Natural killer cell (primary cell): Measurements from ENCODE around the gene GRK1. TPM values are rescaled to one million over a fixed set of nuclear protein-coding genes. Genes with fewer than 3 reads are reported as not detected.
A peak's percentile ranks its signal among the peaks of the same experiment; 100 is the strongest.

ENCODE experiments used
- ATAC-seq, 3 donors: fragments of 150-1000 bp in 2 of 3; fragments of 200-7000 bp in 1 of 3; cut with Tn5 transposase; 1 replicate in 1 of 3; 2 replicates in 2 of 3; pipeline ENCODE4 v1.10.0; 2021; ENCODE audit warnings: mild to moderate bottlenecking in 2 of 3, moderate library complexity in 2 of 3
- DNase-seq, 2 donors: peaks; one replicate each; pipeline versions ENCODE4 v3.0.0 to v3.0.0-alpha.2; 2013 to 2021; ENCODE audit warnings: mixed read lengths in 1 of 2
- H3K27ac ChIP-seq: one replicate; pipeline ENCODE4 v1.5.1; 2013; ENCODE audit warnings: mild to moderate bottlenecking, low read length
- H3K27me3 ChIP-seq: one replicate; pipeline ENCODE4 v1.6.1; 2013; ENCODE audit warnings: low read length; ENCODE audit not compliant: control insufficient read depth, insufficient read depth
- H3K36me3 ChIP-seq: one replicate; pipeline ENCODE4 v1.6.1; 2013; ENCODE audit warnings: low read length; ENCODE audit not compliant: control insufficient read depth, insufficient read depth
- H3K4me1 ChIP-seq: one replicate; pipeline ENCODE4 v1.6.1; 2013; ENCODE audit warnings: low read length; ENCODE audit not compliant: control insufficient read depth, insufficient read depth
- H3K4me3 ChIP-seq: one replicate; pipeline ENCODE4 v1.5.1; 2013; ENCODE audit warnings: low read length
- H3K9me3 ChIP-seq: one replicate; pipeline ENCODE4 v1.6.1; 2013; ENCODE audit warnings: low read length; ENCODE audit not compliant: control insufficient read depth, insufficient read depth
- H3K27ac Mint-ChIP-seq, 2 donors: one replicate each; pipeline ENCODE4 v1.8.0; 2022; ENCODE audit warnings: mild to moderate bottlenecking in 2 of 2, mixed read lengths in 2 of 2, moderate library complexity in 1 of 2
- H3K27me3 Mint-ChIP-seq, 2 donors: one replicate each; pipeline ENCODE4 v1.8.0; 2022; ENCODE audit warnings: low read depth in 2 of 2, mixed read lengths in 2 of 2
- H3K36me3 Mint-ChIP-seq: one replicate; pipeline ENCODE4 v1.8.0; 2022; ENCODE audit warnings: mixed read lengths
- H3K4me1 Mint-ChIP-seq, 2 donors: one replicate each; pipeline ENCODE4 v1.8.0; 2022; ENCODE audit warnings: mixed read lengths in 2 of 2
- H3K4me3 Mint-ChIP-seq: one replicate; pipeline ENCODE4 v1.8.0; 2022; ENCODE audit warnings: mild to moderate bottlenecking, moderate library complexity, mixed read lengths
- H3K9me3 Mint-ChIP-seq, 2 donors: one replicate each; pipeline ENCODE4 v1.8.0; 2022; ENCODE audit warnings: mixed read lengths in 2 of 2
- WGBS: methylation state at CpG from one replicate; pipeline ENCODE4 v1.1.7; 2013; ENCODE audit warnings: missing lambda C conversion rate; ENCODE audit not compliant: insufficient coverage; 5-methylcytosine and 5-hydroxymethylcytosine counted together
- intact Hi-C: fragments of 100-400 bp; cut with micrococcal nuclease; formaldehyde crosslinking; loops from one replicate; pipeline ENCODE4 v1.14.2; 2022
- total RNA-seq, 4 donors: library from RNA; stranded (reverse); fragments of 120-200 nt in 1 of 4; gene quantifications; one replicate each; pipeline versions ENCODE4 v1.2.3 to v1.2.4, GENCODE V29; 2013 to 2022
- TF ChIP-seq, protein P1 (sequence below): fragments of 200-600 bp; IDR thresholded peaks from one replicate; pipeline ENCODE4 v1.8.0; 2022; ENCODE audit warnings: antibody characterized with exemption

The GRK1 gene
- total RNA-seq, 3 donors from 2014 or later (not counting 1 experiment from before 2014, with no cell fraction given), result not detected

DNA sequence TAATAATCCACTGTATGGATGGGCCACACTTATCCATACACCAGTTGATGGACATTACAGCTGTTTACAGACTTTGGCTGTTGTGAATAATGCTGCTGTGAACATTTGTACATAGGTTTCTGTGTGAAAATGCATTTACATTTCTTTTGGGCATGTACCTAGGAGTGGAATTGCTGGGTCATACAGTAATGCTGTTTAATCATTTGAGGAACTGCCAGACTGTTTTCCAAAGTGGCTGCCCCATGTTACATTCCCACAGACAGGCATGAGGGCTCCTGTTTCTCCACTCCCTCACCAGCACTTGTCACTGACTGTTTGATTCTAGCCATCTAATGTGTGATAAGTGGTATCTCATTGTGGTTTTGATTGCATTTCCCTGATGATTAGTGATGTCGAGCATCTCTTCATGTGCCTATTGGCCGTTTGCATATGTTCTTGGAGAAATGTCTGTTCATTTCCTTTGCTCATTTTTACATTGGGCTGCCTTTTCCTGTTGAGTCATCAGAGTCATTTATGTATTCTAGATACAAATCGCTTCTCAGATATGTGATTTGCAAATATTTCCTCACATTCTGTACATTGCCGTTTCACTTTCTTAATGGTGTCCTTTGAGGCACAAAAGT lies 104.8 kb downstream of the GRK1 start:
- DNase-seq (no peak), ATAC-seq (peak; percentile 18 to 69 (median 29))
- Histone ChIP-seq H3K4me3 (no peak overlapping the region), H3K9me3 (no peaks in the 10 kb centered on the region), H3K27ac (no peak overlapping the region), H3K36me3 (no peaks in the 10 kb centered on the region), H3K4me1 (no peaks in the 10 kb centered on the region), H3K27me3 (no peaks in the 10 kb centered on the region)
- intact Hi-C loops, result no loop called here
- Mint-ChIP-seq H3K36me3 (no peaks in the 10 kb centered on the region), H3K4me1 (peaks cover 0 to 8% of the 10 kb centered on the region in 2 donors), H3K27me3 (no peaks in the 10 kb centered on the region), H3K27ac (no peak overlapping the region), H3K4me3 (no peak overlapping the region), H3K9me3 (no peaks in the 10 kb centered on the region)
- TF ChIP-seq, protein P1, sequence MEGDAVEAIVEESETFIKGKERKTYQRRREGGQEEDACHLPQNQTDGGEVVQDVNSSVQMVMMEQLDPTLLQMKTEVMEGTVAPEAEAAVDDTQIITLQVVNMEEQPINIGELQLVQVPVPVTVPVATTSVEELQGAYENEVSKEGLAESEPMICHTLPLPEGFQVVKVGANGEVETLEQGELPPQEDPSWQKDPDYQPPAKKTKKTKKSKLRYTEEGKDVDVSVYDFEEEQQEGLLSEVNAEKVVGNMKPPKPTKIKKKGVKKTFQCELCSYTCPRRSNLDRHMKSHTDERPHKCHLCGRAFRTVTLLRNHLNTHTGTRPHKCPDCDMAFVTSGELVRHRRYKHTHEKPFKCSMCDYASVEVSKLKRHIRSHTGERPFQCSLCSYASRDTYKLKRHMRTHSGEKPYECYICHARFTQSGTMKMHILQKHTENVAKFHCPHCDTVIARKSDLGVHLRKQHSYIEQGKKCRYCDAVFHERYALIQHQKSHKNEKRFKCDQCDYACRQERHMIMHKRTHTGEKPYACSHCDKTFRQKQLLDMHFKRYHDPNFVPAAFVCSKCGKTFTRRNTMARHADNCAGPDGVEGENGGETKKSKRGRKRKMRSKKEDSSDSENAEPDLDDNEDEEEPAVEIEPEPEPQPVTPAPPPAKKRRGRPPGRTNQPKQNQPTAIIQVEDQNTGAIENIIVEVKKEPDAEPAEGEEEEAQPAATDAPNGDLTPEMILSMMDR, result no peak
- 18% methylated on average over 3 of the region's 4 CpGs for WGBS

DNA sequence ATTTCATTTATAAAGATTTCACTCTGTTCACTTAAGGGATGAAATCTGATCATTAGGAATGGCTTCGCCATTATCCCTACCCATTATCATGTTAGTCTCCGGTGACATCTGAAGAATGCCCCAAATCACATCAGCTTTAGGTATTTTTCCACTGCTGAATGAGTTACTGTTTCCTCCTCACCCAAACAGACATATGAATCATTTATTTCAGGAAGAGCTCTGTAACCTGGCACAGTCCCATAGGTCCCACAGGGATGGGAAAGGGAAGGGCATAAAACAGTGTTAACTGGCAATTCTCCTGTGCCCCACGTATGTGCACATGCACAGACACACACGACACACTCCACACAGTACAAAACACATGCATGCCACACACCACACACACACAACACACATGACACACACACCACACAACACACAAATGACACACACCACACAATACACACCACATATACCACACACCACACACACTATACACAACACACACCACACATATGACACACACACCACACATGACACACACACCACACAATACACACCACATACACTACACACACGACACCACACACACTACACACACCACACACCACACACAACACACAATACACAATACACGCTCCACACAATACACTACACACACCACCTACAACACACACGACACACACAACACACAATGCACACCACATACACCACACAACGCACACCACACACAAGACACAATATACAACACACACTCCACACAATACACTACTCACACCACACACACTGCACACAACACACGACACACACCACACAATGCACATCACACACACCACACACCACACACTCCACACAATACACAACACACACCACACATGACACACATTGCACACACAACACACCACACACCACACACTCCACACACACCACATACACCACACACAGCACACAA lies 107.4 kb downstream of the GRK1 start:
- Mint-ChIP-seq H3K27me3 (peaks cover 10 to 11% of the 10 kb centered on the region in 2 donors), H3K4me1 (peaks cover 0 to 8% of the 10 kb centered on the region in 2 donors), H3K9me3 (no peaks in the 10 kb centered on the region), H3K36me3 (no peaks in the 10 kb centered on the region), H3K4me3 (no peak overlapping the region), H3K27ac (no peak overlapping the region)
- H3K36me3 ChIP-seq, result no peaks in the 10 kb centered on the region
- H3K4me1 ChIP-seq, result no peaks in the 10 kb centered on the region
- 88% methylated on average over 9 of the region's 9 CpGs for WGBS
- TF ChIP-seq, protein P1, result no peak
- H3K27me3 ChIP-seq, result peaks cover 3% of the 10 kb centered on the region
- intact Hi-C loops, result no loop called here
- H3K9me3 ChIP-seq, result no peaks in the 10 kb centered on the region
- H3K4me3 ChIP-seq, result no peak overlapping the region
- DNase-seq (no peak), ATAC-seq (no peak)
- H3K27ac ChIP-seq, result no peak overlapping the region

DNA sequence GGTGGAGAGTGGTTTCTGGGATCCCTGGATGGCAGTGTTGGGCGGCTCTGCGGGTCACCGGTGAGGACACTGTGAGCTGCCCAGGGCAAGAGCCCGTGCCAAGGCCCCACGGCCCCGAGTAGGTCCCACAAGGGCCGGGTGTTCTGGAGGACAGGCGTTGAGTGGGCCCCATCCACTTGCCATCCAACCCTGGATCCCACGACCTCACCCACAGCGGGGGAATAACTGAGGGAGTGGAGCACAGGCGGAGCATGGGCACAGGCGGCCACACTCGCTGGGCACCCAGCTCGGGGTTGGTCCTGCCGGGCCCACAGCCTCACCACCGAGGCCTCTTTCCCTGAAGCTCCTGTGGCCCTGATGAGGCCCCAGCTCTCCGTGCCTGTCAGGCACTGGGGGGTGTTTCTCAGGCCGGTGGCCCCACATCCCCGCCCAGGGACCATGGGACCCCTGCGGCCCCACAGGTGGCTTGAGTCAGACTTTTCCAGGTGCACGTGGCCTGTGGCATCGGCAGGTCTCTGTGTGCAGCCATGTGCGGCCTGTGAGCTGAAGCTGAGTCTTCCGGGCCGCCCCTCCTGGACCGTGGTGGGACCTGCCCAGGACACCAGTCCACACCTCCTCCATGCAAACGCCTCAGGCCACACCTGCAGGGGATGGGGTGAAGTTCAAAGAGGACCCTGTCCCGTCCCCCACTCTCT lies 108.6 kb downstream of the GRK1 start:
- H3K9me3 ChIP-seq, result no peaks in the 10 kb centered on the region
- H3K4me1 ChIP-seq, result no peaks in the 10 kb centered on the region
- ATAC-seq (no peak), DNase-seq (no peak)
- peaks cover 3% of the 10 kb centered on the region for H3K27me3 ChIP-seq
- Mint-ChIP-seq H3K9me3 (no peaks in the 10 kb centered on the region), H3K27me3 (peaks cover 11 to 13% of the 10 kb centered on the region in 2 donors), H3K4me1 (peaks cover 0 to 8% of the 10 kb centered on the region in 2 donors), H3K4me3 (no peak overlapping the region), H3K36me3 (no peaks in the 10 kb centered on the region), H3K27ac (no peak overlapping the region)
- no peak overlapping the region for H3K27ac ChIP-seq
- intact Hi-C loops, result no loop called here
- no peak overlapping the region for H3K4me3 ChIP-seq
- WGBS, result 90% methylated on average over 28 of the region's 28 CpGs
- H3K36me3 ChIP-seq, result no peaks in the 10 kb centered on the region
- TF ChIP-seq, protein P1, result no peak
